HG02973 (cell line): ENCODE data around the gene SKAP1.
"Not testable (repeated sequence)": the region's sequence is repeated elsewhere in the genome, so short reads cannot be mapped to it uniquely, and the experiment has no call there.

Experiments
- ATAC-seq: cut with Tn5 transposase; IDR thresholded peaks from one replicate; pipeline ENCODE4 v1.9.1; 2021; ENCODE audit warnings: moderate library complexity; ENCODE audit not compliant: unreplicated experiment

SKAP1 gene

DNA sequence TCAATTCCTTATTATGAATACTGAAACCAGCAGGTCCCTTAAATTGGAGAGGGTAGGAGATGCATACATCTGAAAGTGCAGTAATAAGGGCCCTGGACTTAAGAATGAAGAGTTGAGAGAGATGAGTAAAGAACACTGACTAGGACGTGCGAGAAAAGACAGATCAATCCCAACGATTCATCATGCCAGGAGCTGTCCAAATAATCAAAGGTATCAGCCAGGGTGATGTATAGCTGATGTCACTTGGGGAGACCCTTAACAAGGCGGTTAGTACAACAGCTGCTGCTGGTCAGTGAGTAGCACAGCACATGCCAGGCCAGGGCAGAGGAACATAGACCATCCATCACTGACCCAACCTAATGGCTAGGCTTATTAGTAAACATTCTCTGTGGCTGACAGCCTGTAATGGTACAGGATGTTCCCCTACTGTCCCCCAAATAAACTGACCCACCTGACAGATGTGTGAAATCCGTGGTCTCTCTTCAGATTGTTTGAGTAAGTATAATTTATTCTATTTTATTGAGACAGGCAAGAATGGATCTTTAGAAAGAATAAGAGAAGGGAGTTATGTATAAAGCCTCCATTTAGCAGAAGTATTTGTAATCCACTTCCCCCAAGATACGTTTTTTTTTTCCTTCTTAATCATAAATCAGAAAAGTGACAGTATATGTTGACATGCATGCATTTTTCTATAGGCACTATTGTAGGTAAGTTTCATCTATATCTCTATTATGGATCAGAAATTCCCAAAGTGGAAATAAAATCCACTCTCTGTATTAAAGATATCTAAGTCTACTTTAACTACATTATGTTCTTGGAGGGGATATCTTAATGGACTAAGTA lies 204.1 kb downstream of the SKAP1 start:
- ATAC-seq: no peak

DNA sequence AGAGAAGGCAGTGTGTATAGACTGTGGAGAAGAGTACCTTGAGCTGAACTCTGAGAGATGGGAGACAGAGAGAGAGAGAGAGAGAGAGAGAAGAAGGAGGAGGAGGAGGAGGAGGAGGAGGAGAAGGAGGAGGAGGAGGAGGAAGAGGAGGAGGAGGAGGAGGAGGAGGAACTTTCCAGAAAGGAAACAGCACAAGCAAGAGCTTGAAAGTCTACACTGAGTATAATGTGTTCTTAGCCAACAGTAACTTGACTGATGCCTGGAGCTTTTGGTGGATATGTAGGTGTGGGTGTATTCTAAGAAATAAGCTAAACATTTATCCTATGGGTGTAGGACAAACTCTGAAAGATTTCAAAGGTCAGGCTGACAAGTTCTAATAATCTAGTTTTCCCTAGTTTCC lies 206.1 kb downstream of the SKAP1 start:
- ATAC-seq: no peak

DNA sequence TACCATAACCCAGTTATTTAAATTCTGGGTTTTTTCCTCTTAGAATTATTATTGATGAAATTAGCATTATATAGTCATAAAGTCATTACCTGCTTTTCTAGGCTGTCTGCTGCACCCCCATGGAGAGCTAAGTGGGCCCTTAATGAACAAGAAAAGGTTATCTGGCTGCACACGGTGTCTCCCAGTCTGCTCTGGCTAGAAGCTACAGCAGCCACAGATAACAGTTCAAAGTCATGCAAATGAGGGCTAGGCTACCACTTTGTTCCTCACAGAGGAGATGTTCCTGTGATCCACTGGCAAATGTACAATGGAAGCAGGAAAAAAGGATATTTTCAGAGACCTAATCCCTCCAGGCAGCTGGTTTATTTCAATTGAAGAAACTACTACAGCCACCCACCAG lies 210.4 kb downstream of the SKAP1 start:
- no peak for ATAC-seq

DNA sequence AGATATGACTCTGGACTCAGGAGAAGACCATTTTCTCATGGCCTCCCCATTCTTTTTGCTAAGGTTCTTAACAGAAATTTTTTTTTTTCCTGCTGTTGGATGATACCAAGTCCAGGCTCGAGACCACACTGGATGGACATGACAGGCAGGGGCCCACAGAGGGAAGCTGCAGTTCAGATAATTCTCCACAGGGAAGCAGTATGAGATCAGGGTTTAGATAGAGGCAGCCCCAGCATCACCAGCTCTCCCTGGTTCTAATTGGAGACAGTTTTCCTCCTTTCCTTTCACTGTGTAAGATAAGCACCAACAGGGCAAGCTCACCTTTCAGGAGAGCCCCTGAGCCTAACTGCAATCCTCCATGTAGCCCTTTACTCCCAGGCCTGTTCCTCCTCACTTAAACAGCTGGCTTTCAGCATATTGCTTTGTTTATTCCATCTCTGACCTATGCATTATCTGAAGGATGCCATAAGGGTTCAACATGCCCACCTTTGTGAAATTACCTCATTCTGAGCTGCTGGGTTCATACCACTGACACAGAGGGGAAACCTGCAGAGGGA lies 214.4 kb downstream of the SKAP1 start:
- ATAC-seq: no peak

DNA sequence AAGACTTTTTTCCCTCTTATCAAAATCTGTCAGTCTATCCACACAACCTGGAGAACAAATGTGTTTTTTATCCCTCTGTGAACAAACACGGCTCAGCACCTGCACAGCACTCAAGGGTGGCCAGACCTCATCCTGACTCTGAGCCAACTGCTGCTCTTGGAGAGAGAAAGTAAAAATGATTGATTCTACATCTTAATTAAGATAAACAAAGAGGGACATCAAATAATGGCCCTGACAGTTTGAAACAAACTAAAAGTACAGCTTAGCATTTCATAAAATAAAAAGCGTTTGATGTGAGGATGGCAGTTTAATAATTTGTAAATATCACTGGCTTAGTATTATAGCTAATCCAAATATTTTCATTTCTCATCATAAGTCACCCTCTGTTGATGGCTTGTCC lies 216.2 kb downstream of the SKAP1 start:
- ATAC-seq: no peak

DNA sequence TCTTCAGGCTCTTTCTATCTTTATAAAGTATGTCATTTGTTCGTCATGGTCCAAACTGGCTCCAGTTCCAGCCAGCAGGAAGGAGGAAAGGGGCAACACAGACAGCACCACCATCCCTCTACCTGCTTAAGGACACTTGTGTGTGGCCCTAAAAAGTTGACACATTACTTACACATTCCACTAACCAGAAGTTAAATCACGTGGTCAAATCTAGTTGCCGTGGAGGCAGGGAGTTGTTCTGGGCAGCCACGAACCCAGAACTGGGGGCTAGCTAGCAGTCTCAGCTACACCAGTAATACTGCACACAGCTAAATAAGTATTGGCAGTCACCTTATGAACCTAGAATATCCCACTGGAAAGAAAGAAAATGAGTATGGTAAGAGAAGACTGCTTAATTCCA lies 218.2 kb downstream of the SKAP1 start:
- no peak for ATAC-seq

DNA sequence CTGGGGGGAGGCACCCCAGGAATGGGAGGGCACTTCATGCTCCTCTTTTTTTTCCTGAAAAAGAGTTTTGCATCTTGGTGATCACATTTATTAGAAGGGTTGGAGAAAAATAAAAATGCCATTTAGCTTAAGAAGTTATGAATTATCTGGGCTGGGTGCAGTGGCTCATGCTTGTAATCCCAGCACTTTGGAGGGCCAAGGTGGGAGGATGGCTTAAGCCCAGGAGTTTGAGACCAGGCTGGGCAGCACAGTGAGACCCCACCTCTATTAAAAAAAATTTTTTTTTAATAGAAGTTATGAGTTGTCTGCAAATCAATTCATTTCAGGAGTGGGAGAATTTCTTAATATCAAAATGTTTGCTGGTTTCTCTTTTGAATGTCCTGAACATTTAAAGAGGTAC lies 219.0 kb downstream of the SKAP1 start:
- no peak for ATAC-seq

DNA sequence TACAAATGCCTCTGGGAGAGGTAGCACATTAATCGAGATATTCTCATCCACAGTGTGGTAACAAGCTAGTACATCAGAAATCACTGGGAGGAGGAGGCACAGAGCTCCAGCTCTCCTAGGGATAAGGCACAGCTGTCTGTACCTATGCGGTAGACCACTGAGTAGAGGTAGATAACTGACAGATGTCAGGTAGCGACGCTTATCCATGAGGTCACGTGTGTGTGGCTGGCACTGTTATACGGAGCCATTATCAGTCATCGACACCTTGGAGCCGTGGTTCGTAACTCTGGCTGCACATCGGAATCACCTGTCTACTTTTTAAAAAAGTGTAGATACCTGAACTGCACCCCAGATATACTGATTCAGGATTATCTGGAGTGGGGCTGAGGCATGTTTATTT lies 220.0 kb downstream of the SKAP1 start:
- no peak for ATAC-seq

DNA sequence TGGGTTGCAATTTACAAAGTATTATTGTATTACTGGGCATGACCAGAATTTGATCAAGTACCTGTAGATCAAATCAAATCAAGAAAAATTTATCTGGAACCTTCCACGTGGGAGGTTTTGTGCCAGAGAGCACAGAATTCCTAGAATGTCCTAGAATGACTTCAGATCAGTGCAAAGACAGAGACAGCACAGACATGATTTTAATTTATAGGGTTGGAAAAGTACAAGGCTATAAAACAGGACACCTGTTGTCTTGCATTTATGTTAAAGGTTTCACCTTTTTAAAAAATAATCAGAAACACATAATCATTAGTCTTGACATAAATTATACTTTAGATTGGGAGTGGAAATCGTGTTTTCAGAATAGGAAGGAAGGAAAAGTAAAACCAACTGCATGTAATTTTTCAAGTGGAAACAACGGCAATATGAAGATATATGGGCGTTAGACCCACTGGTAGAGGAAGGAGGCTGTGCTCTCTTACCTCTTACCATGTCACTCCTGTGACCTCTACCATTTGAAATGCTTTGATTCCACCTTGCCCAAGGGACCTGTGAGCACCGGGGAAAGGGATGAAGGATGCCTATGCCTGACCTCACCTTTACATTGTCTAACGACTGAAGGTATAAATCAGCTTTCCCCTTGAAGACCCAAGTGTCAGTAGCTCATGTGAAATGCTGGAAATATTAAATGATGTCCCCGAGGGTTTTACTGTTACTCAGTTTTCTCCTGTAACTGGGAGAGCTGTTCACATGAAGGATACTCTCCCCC lies 222.1 kb downstream of the SKAP1 start:
- ATAC-seq: no peak

DNA sequence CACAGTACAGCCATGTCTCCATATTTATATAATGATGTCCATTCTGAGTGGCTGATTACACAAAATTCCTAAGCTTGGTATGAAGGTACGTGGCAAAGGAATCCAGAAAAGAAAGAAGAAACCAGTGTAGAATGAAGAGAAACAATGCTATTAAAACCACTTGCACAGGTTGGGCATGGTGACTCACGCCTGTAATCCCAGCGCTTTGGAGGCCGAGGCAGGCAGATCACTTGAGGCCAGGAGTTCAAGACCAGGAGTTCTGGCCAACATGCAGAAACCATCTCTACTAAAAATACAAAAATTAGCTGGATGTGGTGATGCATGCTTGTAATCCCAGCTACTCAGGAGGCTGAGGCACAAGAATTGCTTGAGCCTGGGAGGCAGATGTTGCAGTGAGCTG lies 223.0 kb downstream of the SKAP1 start:
- not testable (repeated sequence) for ATAC-seq

DNA sequence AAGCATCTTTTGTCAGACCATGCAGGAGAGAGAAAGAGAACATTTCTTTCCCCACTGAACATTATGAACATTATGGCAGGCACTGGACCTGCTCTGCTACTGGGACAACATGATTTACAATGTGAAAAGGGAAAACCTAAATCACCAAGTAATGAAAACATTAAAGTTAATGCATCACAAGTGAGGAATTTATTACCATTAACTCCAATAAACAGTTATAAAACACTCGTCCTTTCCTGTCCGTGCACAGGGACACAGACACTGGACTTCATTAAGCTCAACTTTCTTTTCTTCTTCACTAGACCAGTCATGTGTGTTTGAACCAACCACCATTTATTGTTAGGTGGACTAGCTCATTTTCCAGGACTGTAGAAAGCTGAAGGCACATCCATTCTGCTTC lies 227.1 kb downstream of the SKAP1 start:
- no peak for ATAC-seq

DNA sequence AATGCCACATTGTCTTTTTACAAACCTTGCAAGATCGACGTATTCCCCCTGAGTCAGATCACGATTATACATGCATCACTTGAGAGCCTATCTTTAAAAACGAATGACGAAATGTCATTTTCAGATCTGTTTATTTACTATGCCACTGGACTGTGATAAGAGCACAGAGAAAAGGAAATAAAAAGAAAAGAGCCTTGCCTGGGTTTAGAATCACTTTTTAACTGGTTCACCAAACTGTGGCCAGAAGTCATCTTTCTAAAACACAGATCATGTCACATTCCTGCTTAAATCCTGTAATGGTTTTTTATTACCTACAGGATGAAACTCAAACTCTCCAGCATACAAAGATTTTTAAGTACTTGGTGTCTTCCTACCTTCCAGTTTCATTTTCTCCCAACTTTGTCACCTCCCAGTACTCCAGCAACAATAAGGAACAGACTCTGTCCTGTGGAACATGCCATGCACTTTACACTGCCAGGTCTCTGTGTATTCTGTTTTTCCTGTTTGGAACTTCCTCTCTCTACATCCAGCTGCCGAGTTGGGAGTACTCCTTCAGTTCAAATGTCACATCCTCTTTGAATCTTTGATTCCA lies 231.0 kb downstream of the SKAP1 start:
- no peak for ATAC-seq

DNA sequence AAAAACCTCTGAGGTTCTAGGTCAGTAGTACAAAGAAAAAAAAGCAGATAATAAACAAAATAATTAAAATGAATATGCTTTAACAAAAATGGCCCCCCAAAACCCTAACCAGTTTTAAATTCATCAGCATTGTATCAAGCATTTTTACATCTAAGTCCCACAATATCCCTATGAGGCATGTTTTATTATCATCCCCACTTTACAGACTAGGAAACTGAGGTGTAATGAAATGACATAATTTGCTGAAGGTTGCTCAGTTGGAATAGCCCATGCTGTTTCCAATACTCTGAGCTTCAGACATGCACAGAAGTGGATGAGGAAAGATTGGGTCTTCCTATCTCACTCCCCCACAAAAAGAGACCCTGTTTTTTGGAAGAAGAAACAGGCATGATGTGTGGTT lies 234.1 kb downstream of the SKAP1 start:
- ATAC-seq: no peak

DNA sequence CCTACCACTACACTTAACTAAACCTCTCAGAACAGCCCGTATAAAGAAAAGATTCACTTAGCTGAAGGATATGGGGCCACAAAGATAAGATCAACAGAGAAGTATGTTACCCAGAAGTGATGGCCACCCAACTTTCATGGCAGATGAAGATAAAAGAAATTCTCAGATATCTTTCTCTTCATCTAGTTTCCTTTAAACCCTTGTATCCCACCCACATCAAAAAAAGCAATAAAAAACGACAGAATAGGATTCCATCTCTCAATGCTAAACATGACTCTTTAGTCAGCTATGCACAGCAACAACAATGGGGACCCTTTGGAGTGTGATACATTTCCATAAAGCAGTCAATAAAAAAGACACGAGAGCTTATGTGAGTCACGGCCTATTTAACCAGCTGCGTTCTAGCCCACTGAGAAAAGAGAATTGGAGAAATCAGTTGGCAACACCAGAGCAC lies 235.9 kb downstream of the SKAP1 start:
- no peak for ATAC-seq

DNA sequence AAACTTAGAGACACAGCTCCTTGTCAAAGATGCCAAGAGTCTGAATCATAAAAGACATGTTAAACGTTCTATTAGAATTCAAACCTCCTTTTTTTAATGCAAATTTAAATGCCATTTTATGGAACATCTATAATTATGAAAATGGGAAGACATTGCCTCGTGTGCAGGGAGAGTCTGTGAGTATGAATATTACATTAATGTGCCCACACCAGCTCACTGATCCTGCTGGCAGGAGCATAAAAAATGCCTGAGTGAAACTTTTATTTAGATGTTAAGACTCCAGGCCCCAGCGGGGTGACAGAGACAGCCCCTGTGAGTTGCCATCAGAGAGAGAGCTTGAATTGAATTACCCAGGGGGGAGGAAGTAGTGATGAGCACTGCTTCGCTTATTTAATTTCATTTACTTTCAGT lies 237.7 kb downstream of the SKAP1 start:
- ATAC-seq: no peak

DNA sequence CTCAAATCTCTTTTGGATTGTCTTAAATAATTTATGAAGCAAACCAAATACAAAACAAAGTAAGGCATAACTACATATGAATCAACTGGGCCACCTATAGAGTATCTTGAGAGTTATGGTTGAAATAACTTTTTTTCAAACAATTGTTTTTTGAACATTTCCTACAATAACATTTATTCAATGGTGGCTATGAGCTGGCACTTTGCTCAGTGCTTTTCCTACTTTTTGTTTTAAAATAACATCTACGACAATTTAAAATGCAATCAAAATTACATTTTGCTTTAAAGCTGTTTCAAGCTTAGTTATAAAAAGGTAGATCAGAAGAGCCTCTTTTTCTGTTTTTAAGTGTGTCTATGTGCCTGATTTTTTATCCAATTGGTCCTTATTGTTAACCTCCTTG lies 238.7 kb downstream of the SKAP1 start:
- ATAC-seq: no peak

DNA sequence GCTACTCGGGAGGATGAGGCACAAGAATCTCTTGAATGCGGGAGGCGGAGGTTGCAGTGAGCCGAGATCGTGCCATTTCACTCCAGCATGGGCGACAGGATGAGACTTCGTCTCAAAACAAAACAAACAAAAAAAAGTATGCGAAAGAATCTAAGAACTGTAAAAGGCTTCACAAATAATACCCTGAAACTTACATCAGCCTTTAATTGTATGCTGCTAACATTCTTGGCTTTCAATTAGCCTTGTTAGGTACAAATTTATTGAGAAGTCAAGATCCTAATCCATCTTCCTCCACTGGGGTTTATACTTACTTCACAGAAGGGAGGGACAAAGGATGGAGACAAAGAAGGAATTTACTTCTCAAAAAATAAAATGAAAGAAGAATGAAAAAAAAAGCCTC lies 239.1 kb downstream of the SKAP1 start:
- no peak for ATAC-seq

DNA sequence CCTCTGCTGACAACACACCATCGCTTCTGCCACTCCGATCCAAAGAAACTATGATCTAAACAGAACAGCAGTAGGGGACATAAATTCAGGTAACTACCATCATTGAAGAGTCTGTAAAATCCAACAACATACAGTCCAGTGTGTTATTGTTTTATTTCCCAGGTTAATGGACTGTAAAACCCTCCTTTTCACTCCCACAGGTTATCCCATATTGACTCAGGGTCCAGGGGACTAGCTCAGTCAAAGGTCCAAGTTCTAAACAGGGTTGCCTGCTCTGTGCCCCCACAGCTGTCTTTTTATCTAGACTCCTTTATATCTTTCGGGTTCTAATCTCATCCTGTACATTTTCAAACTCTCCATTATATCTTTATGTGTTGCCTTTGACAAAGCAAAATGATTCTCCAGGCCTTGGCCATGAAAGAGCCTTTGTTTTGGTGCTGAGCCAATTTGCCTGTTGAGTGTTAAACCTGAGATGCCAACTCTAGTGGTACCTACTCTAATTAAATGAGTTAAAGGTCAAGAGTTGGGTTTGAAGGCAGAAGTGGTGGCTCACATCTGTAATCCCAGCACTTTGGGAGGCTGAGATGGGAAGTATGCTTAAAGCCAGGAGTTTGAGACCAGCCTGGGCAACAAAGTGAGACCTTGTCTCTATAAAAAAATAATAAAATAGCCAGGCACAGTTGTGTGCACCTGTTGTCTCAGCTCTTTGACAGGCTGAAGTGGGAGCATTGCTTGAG lies 242.0 kb downstream of the SKAP1 start:
- ATAC-seq: no peak

DNA sequence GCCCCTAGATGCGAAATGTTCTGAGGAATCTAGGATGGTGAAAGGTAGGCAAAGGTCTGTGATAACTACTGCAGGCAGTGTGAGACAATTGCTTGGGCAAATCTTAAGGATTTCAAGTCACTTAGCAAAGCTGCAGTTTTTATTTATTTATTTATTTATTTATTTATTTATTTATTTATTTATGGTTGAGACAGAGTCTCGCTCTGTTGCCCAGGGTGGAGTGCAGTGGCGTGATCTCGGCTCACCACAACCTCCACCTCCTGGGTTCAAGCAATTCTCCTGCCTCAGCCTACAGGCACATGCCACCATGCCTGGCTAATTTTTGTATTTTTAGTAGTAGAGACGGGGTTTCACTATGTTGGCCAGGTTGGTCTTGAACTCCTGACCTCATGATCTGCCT lies 243.7 kb downstream of the SKAP1 start:
- not testable (repeated sequence) for ATAC-seq

DNA sequence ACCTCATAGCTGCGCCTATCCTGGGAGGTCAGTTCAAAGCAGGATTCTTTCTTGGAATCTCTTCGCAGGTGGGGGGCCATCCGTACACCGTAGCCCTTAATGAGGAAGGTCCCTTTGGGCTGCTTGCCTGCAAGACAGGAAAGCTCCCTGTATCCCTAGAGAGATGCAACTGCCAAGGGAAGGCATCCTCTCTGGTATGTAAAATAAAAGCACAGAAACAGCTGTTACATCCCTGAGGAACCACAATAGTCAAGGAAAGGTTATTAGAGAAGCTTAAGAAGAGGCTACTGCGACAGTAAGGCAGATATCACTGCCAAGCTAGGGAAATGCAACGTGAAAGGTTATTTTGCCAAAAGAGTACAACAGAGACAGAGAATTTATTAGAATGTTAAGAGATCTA lies 245.3 kb downstream of the SKAP1 start:
- ATAC-seq: no peak

DNA sequence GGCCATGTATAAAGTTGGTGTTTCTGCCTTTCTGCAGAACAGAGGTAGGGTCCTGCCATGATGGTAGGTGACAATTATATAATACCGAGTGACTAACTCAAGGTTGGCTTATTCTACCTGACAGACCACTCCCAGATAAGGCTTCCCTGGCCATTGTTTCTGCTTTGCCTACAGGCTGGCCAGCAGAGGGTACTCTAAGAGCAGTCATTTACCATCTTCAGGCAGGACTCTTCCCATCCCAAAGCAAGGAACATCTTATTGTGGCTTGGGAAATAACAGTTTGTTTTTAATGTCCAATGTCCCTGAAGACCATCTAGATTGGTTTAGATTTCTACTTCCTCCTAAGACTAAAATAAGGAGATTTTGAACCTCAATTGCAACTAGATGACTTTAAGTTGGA lies 248.4 kb downstream of the SKAP1 start:
- no peak for ATAC-seq
